OCI-LY7 (cell line): ENCODE measurements around the gene ZNF689. TPM values are rescaled to one million over a fixed set of nuclear protein-coding genes. Genes with fewer than 3 reads are reported as not detected.

Source experiments
- BruUV-seq: library from RNA; stranded (reverse); fragments of 400-500 nt; replicated peaks from 2 replicates; lab custom pipeline; 2021; lab: Mats Ljungman, UMichigan
- CTCF ChIA-PET: fragments of 300-600 bp; sonication (Branson Sonifier 250); formaldehyde crosslinking; loops from one replicate; lab custom pipeline; 2022; ENCODE audit warnings: antibody characterized with exemption; ENCODE audit not compliant: unreplicated experiment; lab: Charles Lee
- POLR2A ChIA-PET: fragments of 300-600 bp; sonication (Branson Sonifier 250); formaldehyde crosslinking; loops from one replicate; lab custom pipeline; 2022; ENCODE audit warnings: antibody characterized with exemption; lab: Charles Lee
- DNase-seq: peaks from one replicate; pipeline ENCODE4 v3.0.0-alpha.2; 2015; ENCODE audit warnings: low spot score
- H2AFZ ChIP-seq: fragments of 200-600 bp; sonication (generic), shearing (Covaris generic); 2 replicates; pipeline ENCODE4 v1.6.1; 2014; ENCODE audit warnings: mild to moderate bottlenecking, antibody characterized with exemption, low read length, moderate library complexity
- H3K27ac ChIP-seq: fragments of 200-600 bp; sonication (generic); 2 replicates; pipeline ENCODE4 v1.5.1; 2014; ENCODE audit warnings: mixed run types, low read depth, mild to moderate bottlenecking, moderate library complexity, low read length, inconsistent platforms; ENCODE audit not compliant: poor library complexity, severe bottlenecking
- H3K36me3 ChIP-seq: fragments of 200-600 bp; sonication (generic); 2 replicates; pipeline ENCODE4 v1.6.1; 2014; ENCODE audit warnings: mild to moderate bottlenecking, antibody characterized with exemption, low read length, moderate library complexity, mixed read lengths; ENCODE audit not compliant: insufficient read depth
- H3K4me1 ChIP-seq: fragments of 200-600 bp; sonication (generic); 2 replicates; pipeline ENCODE4 v1.5.1; 2014; ENCODE audit warnings: mild to moderate bottlenecking, low read length; ENCODE audit not compliant: insufficient read depth, poor library complexity, severe bottlenecking
- H3K4me2 ChIP-seq: fragments of 200-600 bp; sonication (generic); 2 replicates; pipeline ENCODE4 v1.6.1; 2014; ENCODE audit warnings: mild to moderate bottlenecking, low read length
- H3K4me3 ChIP-seq: fragments of 200-600 bp; sonication (generic); 2 replicates; pipeline ENCODE4 v1.5.1; 2014; ENCODE audit warnings: mild to moderate bottlenecking, low read depth, low read length; ENCODE audit not compliant: poor library complexity, severe bottlenecking
- H3K79me2 ChIP-seq: fragments of 200-600 bp; sonication (generic); 2 replicates; pipeline ENCODE4 v1.6.1; 2016; ENCODE audit warnings: low read depth, mild to moderate bottlenecking, low read length, moderate library complexity, mixed read lengths; ENCODE audit not compliant: insufficient read depth
- H3K9me2 ChIP-seq: fragments of 200-600 bp; sonication (generic); 2 replicates; pipeline ENCODE4 v1.6.1; 2016; ENCODE audit warnings: mild to moderate bottlenecking, low read length, mixed read lengths; ENCODE audit not compliant: insufficient read depth
- H3K9me3 ChIP-seq: fragments of 200-600 bp; sonication (generic); 2 replicates; pipeline ENCODE4 v1.6.1; 2014; ENCODE audit warnings: mild to moderate bottlenecking, mixed run types, low read length, mixed read lengths
- H4K20me1 ChIP-seq: fragments of 200-600 bp; sonication (generic); 2 replicates; pipeline ENCODE4 v1.6.1; 2014; ENCODE audit warnings: mild to moderate bottlenecking, antibody characterized with exemption, low read length, moderate library complexity, mixed read lengths; ENCODE audit not compliant: insufficient read depth
- EZH2phosphoT487 ChIP-seq: fragments of 200-600 bp; sonication (generic); IDR thresholded peaks from 2 replicates; pipeline ENCODE4 v1.6.1; 2018; ENCODE audit warnings: low read depth, borderline replicate concordance, mild to moderate bottlenecking, mixed run types, antibody characterized with exemption, low read length, moderate library complexity, mixed read lengths
- intact Hi-C: fragments of 100-400 bp; cut with micrococcal nuclease; formaldehyde crosslinking; loops from one replicate; pipeline ENCODE4 v1.10.0; 2022; ENCODE audit not compliant: unreplicated experiment
- total RNA-seq, 2 experiments: library from RNA; depleted of rRNA in 1 of 2; stranded (reverse); fragments of >200 nt in 1 of 2; shearing (Covaris generic) in 1 of 2; gene quantifications; 2 replicates each; pipeline ENCODE4 v1.2.3, GENCODE V29; 2014 to 2022
- TF ChIP-seq, protein P1 (sequence below): fragments of 200-600 bp; sonication (generic); conservative IDR thresholded peaks from 2 replicates; pipeline ENCODE4 v1.5.1; 2014; ENCODE audit warnings: mild to moderate bottlenecking, antibody characterized with exemption, low read length, moderate library complexity, mixed read lengths

The ZNF689 gene
- total RNA-seq, 2 experiments from 2014 or later = 15.0 to 16.7 TPM

DNA sequence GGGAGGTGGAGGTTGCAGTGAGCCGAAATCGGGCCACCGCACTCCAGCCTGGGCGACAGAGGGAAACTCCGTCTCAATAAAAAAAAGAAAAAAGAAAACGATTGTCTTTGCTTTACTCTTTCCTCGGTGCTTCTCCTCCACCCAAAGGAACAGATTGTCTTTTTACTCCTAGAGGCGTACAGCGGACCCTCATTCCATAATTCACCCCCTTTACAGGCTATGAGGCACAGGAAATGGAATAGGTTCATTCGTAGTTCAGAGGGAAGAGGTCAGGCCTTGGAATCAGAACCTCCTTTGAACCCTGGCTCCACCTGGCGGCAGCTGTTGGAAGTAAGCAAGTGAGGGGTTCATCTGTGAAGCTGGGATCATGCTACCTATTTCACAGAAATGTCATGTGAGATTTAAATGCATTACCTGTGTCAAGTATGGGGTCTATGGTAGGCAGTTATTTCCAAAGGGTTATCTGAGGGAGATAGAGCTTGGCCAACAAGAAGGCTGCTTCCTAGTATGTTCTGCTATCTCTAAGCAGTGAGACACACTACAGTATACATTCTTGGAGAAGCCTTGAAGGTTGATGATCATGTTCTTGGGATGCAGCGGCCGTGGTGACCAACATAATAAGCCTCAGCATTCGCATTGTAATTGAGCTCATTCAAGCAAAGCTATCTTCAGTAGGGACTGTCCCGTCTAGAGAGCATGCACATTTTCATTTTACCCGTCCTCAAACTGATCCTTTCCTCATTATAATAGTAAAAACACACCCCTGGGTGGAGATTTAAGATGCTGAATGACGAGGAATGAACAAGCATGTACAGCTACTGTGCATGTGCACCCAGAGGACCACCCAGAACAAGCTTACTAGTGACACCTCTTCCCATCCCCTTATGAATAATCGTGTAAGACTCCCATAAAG is 18.7 kb upstream of the ZNF689 start:
- DNase-seq = peak; percentile 84
- H3K36me3 ChIP-seq = no peaks in the 10 kb centered on the region
- BruUV-seq = no TSS peak
- no peak overlapping the region for H3K4me3 ChIP-seq
- TF ChIP-seq EZH2phosphoT487 = no peak
- TF ChIP-seq, protein P1, sequence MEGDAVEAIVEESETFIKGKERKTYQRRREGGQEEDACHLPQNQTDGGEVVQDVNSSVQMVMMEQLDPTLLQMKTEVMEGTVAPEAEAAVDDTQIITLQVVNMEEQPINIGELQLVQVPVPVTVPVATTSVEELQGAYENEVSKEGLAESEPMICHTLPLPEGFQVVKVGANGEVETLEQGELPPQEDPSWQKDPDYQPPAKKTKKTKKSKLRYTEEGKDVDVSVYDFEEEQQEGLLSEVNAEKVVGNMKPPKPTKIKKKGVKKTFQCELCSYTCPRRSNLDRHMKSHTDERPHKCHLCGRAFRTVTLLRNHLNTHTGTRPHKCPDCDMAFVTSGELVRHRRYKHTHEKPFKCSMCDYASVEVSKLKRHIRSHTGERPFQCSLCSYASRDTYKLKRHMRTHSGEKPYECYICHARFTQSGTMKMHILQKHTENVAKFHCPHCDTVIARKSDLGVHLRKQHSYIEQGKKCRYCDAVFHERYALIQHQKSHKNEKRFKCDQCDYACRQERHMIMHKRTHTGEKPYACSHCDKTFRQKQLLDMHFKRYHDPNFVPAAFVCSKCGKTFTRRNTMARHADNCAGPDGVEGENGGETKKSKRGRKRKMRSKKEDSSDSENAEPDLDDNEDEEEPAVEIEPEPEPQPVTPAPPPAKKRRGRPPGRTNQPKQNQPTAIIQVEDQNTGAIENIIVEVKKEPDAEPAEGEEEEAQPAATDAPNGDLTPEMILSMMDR = peak; percentile 97
- no peaks in the 10 kb centered on the region for H3K9me3 ChIP-seq
- intact Hi-C loops = loop anchor here (1.0 kb wide), 1 partner anchor 199 kb away; the partner anchor contains the start of gene DCTPP1
- ChIA-PET CTCF (interaction anchor here (0.6 to 1.2 kb wide), 7 partner anchors 9 to 221 kb away, joined by 3 to 11 read pairs (median 4); partner anchors contain the start of gene DCTPP1), POLR2A (interaction anchor here (1.0 to 2.0 kb wide), 3 partner anchors 19 to 72 kb away, joined by 3 to 6 read pairs (median 4); partner anchors contain the start of genes ZNF689 and ZNF764)
- no peak overlapping the region for H3K27ac ChIP-seq
- no peaks in the 10 kb centered on the region for H3K9me2 ChIP-seq
- H3K4me1 ChIP-seq = peaks cover 15% of the 10 kb centered on the region
- H4K20me1 ChIP-seq = no peaks in the 10 kb centered on the region
- H2AFZ ChIP-seq = peak overlapping the region; percentile 67; the same call in 1 of the 2 replicates
- peak overlapping the region; percentile 38; the same call in 1 of the 2 replicates for H3K4me2 ChIP-seq
- no peaks in the 10 kb centered on the region for H3K79me2 ChIP-seq

DNA sequence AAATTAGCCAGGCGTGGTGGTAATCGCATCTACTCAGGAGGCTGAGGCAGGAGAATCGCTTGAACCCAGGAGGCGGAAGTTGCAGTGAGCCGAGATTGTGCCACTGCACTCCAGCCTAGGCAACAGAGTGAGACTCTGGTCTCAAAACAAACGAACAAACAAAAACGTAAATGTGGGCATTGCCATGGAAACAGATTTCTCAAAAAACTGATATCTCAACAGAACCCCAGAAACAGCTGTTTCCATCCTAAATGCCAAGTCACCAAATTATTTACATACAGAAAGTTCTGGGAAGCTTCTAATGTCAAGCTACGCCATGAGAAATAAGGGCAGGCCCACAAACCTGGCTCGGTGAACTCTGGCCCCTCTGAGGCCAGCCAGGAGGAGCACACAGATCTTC is 16.0 kb upstream of the ZNF689 start:
- Histone ChIP-seq H3K79me2 (no peaks in the 10 kb centered on the region), H3K9me3 (peaks cover 7% of the 10 kb centered on the region; the same call in 1 of the 2 replicates), H3K4me3 (no peak overlapping the region), H3K27ac (no peak overlapping the region), H2AFZ (no peak overlapping the region), H3K4me2 (no peak overlapping the region), H3K36me3 (no peaks in the 10 kb centered on the region), H3K9me2 (no peaks in the 10 kb centered on the region), H4K20me1 (no peaks in the 10 kb centered on the region), H3K4me1 (peaks cover 14% of the 10 kb centered on the region)
- TF ChIP-seq, protein P1 = no peak
- DNase-seq = no peak
- CTCF ChIA-PET = interaction anchor here (1.0 kb wide), 1 partner anchor 68 kb away, joined by 5 read pairs; the partner anchor contains the start of gene ZNF764
- no TSS peak for BruUV-seq
- intact Hi-C loops = no loop called here
- POLR2A ChIA-PET = interaction anchor here (0.5 to 1.0 kb wide), 3 partner anchors 11 to 56 kb away, joined by 3 read pairs; no protein-coding TSS in a partner anchor
